GM23248 (cell line): ENCODE data around the gene AGR2.

Source experiments
- EZH2 ChIP-seq: fragments of 200-600 bp; sonication (generic); IDR thresholded peaks from 2 replicates; pipeline ENCODE4 v1.6.1; 2018; ENCODE audit warnings: antibody characterized with exemption, mild to moderate bottlenecking; ENCODE audit not compliant: insufficient read depth, poor library complexity, severe bottlenecking
- EZH2phosphoT487 ChIP-seq: fragments of 200-600 bp; sonication (generic); IDR thresholded peaks from 2 replicates; pipeline ENCODE4 v1.6.1; 2018; ENCODE audit warnings: antibody characterized with exemption, moderate library complexity, mild to moderate bottlenecking, low read depth; ENCODE audit not compliant: insufficient read depth

DNA sequence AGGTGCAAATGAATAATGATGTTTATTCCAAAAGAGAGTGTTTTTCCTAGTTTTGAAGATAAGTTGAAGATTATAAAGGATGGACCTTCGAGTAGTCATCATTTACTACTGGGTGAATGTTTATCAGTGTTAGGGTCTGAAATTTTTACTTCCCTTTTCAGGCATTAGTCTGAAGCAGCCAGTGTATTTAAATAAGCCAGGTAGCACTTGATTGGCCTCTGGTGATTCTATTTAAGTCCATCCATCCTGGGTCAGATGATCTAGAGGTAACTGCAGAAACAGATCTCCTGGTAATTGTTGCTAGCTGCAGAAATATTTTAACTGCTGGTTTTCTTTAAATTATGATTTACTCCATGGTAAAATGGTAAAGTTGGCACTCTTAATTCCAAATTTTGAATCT lies 34.1 kb upstream of the AGR2 start:
- no peak for TF ChIP-seq EZH2
- TF ChIP-seq EZH2phosphoT487, result no peak
